GM12878 (cell line): ENCODE measurements around the gene AGPAT4. TPM values are rescaled to one million over a fixed set of nuclear protein-coding genes. Genes with fewer than 3 reads are reported as not detected.

Experiments used
- ATAC-seq: fragments of 200-7000 bp; cut with Tn5 transposase; 3 replicates; pipeline ENCODE4 v1.9.1; 2020; ENCODE audit warnings: mild to moderate bottlenecking, moderate library complexity
- BruUV-seq: library from RNA; stranded (reverse); fragments of 400-500 nt; replicated peaks from 2 replicates; lab custom pipeline; 2021; lab: Mats Ljungman, UMichigan
- CTCF ChIA-PET: fragments of 300-600 bp; sonication (Branson Sonifier 250); formaldehyde crosslinking; extraction: SDS; loops from one replicate; lab custom pipeline; 2021; ENCODE audit warnings: inconsistent platforms; lab: Yijun Ruan, JAX
- POLR2A ChIA-PET: fragments of 350-600 bp; formaldehyde crosslinking; extraction: SDS; loops from one replicate; lab custom pipeline; 2021; ENCODE audit warnings: inconsistent platforms; lab: Charles Lee
- RAD21 ChIA-PET: fragments of 300-600 bp; sonication (Branson Sonifier 250); formaldehyde crosslinking; loops from one replicate; lab custom pipeline; 2023; ENCODE audit warnings: antibody characterized with exemption; ENCODE audit not compliant: unreplicated experiment; lab: Charles Lee
- SMC1A ChIA-PET: fragments of 300-600 bp; sonication (Branson Sonifier 250); formaldehyde crosslinking; loops from one replicate; lab custom pipeline; 2023; ENCODE audit not compliant: unreplicated experiment, uncharacterized antibody; lab: Charles Lee
- DNase-seq: peaks from one replicate; pipeline ENCODE4 v3.0.0-alpha.2; 2011; ENCODE audit warnings: low read depth, low spot score
- FAIRE-seq: peaks from 3 replicates; lab custom pipeline; 2011; peaks lifted over from hg19 to GRCh38; lab: Jason Lieb, UNC
- H2AFZ ChIP-seq: 2 replicates; pipeline ENCODE4 v1.6.0; 2011; ENCODE audit warnings: low read depth, low read length, control low read depth; ENCODE audit not compliant: control insufficient read depth
- H3K27ac ChIP-seq: 2 replicates; pipeline ENCODE4 v1.5.1; 2011; ENCODE audit warnings: control low read depth; ENCODE audit not compliant: control insufficient read depth, insufficient read depth
- H3K27me3 ChIP-seq, 2 experiments: replicated peaks in 1 of 2; 2 replicates each; pipeline versions ENCODE4 v1.6.0 to v1.6.1; 2011; ENCODE audit warnings: low read length in 1 of 2; ENCODE audit not compliant: control insufficient read depth in 2 of 2, insufficient read depth in 2 of 2
- H3K36me3 ChIP-seq, 2 experiments: 2 replicates each; pipeline ENCODE4 v1.5.1; 2011; ENCODE audit warnings: low read length in 1 of 2; ENCODE audit not compliant: control insufficient read depth in 2 of 2, insufficient read depth in 2 of 2
- H3K4me1 ChIP-seq: 2 replicates; pipeline ENCODE4 v1.6.1; 2011; ENCODE audit warnings: mild to moderate bottlenecking, low read length, moderate library complexity, mixed read lengths; ENCODE audit not compliant: control insufficient read depth, insufficient read depth
- H3K4me2 ChIP-seq: 2 replicates; pipeline ENCODE4 v1.6.0; 2011; ENCODE audit warnings: control low read depth; ENCODE audit not compliant: control insufficient read depth, insufficient read depth
- H3K4me3 ChIP-seq: fragments of 200-600 bp; sonication (generic); 2 replicates; pipeline ENCODE4 v1.5.1; 2016
- H3K79me2 ChIP-seq: 2 replicates; pipeline ENCODE4 v1.6.0; 2011; ENCODE audit warnings: low read length; ENCODE audit not compliant: control insufficient read depth, insufficient read depth
- H3K9ac ChIP-seq: 2 replicates; pipeline ENCODE4 v1.8.0; 2011; ENCODE audit warnings: low read length, control low read depth, mixed read lengths; ENCODE audit not compliant: control insufficient read depth, insufficient read depth
- H3K9me3 ChIP-seq: replicated peaks from 3 replicates; pipeline ENCODE4 v1.5.1; 2011; ENCODE audit warnings: mild to moderate bottlenecking, low read length; ENCODE audit not compliant: control insufficient read depth, insufficient read depth
- H4K20me1 ChIP-seq: 2 replicates; pipeline ENCODE4 v1.6.0; 2011; ENCODE audit not compliant: control insufficient read depth, insufficient read depth
- ATF2 ChIP-seq: IDR thresholded peaks from 2 replicates; pipeline ENCODE4 v1.6.1; 2012; ENCODE audit warnings: low read length, inconsistent platforms
- E2F8 ChIP-seq: fragments of 450-650 bp; IDR thresholded peaks from 2 replicates; pipeline ENCODE4 v1.6.1; 2018; ENCODE audit warnings: mild to moderate bottlenecking, low read depth, moderate library complexity; ENCODE audit not compliant: partially characterized antibody
- FOS ChIP-seq: IDR thresholded peaks from 3 replicates; pipeline ENCODE4 v1.6.1; 2011; ENCODE audit warnings: borderline replicate concordance; ENCODE audit not compliant: insufficient read length; ENCODE audit errors: extremely low read depth
- MYB ChIP-seq: fragments of 150-350 bp; IDR thresholded peaks from 2 replicates; pipeline ENCODE4 v1.6.1; 2014; ENCODE audit warnings: mild to moderate bottlenecking, low read depth, low read length, borderline replicate concordance
- SMC3 ChIP-seq: IDR thresholded peaks from 2 replicates; pipeline ENCODE4 v1.6.1; 2011; ENCODE audit warnings: low read length, improper control_type of control experiment, borderline replicate concordance
- WGBS: methylation state at CpG from one replicate; pipeline ENCODE4 v1.1.6; 2016; ENCODE audit warnings: low lambda C conversion rate; ENCODE audit not compliant: insufficient replicate concordance, insufficient coverage; ENCODE audit errors: missing lambda C conversion rate; 5-methylcytosine and 5-hydroxymethylcytosine counted together
- in situ Hi-C: fragments of 300-500 bp; cut with MboI; formaldehyde crosslinking; loops from 9 replicates; pipeline ENCODE4 v1.14.3; 2018; ENCODE audit warnings: mixed read lengths
- intact Hi-C: fragments of 100-400 bp; cut with micrococcal nuclease; formaldehyde crosslinking; loops from one replicate; pipeline ENCODE4 v1.14.2; 2022; ENCODE audit not compliant: unreplicated experiment
- polyA plus RNA-seq, 11 experiments: library from polyadenylated mRNA; depleted of rRNA in 4 of 11; unstranded in 6 of 11; stranded (reverse) in 5 of 11; fragments of >200 nt; fragmentation: Nextera tagmentation in 4 of 11; fragmentation: Illumina TruSeq in 1 of 11; extraction: Ambion mirVana in 4 of 11; extraction: Trizol in 1 of 11; gene quantifications; 1 replicate in 1 of 11; 2 replicates in 10 of 11; pipeline versions ENCODE4 v1.2.1 to v1.2.3, GENCODE V29; 2011 to 2016; ENCODE audit warnings: inconsistent platforms in 2 of 11, missing spikeins in 2 of 11, low read depth in 1 of 11
- total RNA-seq, 4 experiments: library from RNA; depleted of rRNA in 3 of 4; stranded (reverse); fragments of >200 nt in 3 of 4; fragmentation: Illumina TruSeq in 1 of 4; extraction: Trizol in 1 of 4; gene quantifications; 2 replicates each; pipeline versions ENCODE4 v1.2.1 to v1.2.3, GENCODE V29; 2013 to 2021

The AGPAT4 gene
- total and polyA plus RNA-seq, 10 of the 15 experiments (the other 5 are each of a cell fraction or from before 2014, with no cell fraction given) = 0.34 to 2.2 (median 1.3) TPM

- no peaks in the 10 kb centered on the region for H3K4me1 ChIP-seq
- ChIA-PET RAD21 (no interaction called here), POLR2A (no interaction called here), SMC1A (no interaction called here), CTCF (no interaction called here)
- H3K9ac ChIP-seq = no peak overlapping the region
- H3K9me3 ChIP-seq = no peaks in the 10 kb centered on the region; the same call in 2 of the 3 replicates
- no peaks in the 10 kb centered on the region for H3K36me3 ChIP-seq
- no TSS peak for BruUV-seq
- no peak overlapping the region for H3K4me3 ChIP-seq
- no peak overlapping the region for H3K27ac ChIP-seq
- no peaks in the 10 kb centered on the region; a peak in 1 of 4 replicates for H3K27me3 ChIP-seq
- in situ Hi-C loops (no loop called here), intact Hi-C loops (no loop called here)
- no peaks in the 10 kb centered on the region for H4K20me1 ChIP-seq
- H3K4me2 ChIP-seq = no peak overlapping the region
- no peak for ATAC-seq
- 73% methylated on average over 11 of the region's 15 CpGs for WGBS
- H3K79me2 ChIP-seq = no peaks in the 10 kb centered on the region
- TF ChIP-seq E2F8 (no peak), FOS (no peak), ATF2 (no peak), MYB (no peak), SMC3 (no peak)
- no peak for FAIRE-seq
- no peak overlapping the region for H2AFZ ChIP-seq
- no peak for DNase-seq
Observed at GRCh38 chr6:161161121-161161520, 112.7 kb downstream of the AGPAT4 start.
